SH-SY5Y (cell line): ENCODE measurements around the gene NLRC3.

Experiments
- GATA2 ChIP-seq: IDR thresholded peaks from 2 replicates; pipeline ENCODE4 v1.6.1; 2011; ENCODE audit warnings: mild to moderate bottlenecking, low read depth, low read length
- GATA3 ChIP-seq: IDR thresholded peaks from 2 replicates; pipeline ENCODE4 v1.6.1; 2011; ENCODE audit warnings: low read depth, mild to moderate bottlenecking, low read length, moderate library complexity

DNA sequence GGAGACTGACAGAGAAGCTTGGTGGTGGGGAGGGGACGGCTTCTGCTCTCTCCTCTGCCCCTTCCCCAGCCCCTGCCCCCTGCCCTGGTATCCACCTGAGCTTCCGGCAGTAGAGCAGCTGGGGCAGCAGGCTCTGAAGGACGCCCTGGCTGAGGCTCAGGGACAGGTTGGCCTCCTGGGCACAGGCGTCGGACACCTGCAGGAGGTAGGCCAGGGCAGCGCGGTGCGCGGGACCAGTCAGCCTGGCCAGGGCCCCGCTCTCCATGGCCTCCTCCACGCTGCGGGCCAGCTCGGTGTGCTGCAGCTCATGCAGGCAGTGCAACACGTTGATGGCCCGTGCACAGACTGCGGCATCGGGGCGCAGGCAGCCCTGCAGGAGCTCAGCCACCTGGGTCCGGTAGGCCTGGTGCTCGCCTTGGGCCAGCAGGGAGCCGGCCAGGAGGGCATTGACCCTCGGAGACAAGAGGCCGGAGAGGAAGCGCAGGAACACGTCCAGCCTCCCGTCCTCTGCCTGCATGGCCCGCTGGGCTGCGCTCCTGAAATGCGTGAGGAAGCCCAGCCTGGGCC, 14.2 kb downstream of the NLRC3 start:
- TF ChIP-seq GATA3, result no peak
- TF ChIP-seq GATA2, result no peak
